Measurements from ENCODE around the gene CLCN3.

The CLCN3 gene

DNA sequence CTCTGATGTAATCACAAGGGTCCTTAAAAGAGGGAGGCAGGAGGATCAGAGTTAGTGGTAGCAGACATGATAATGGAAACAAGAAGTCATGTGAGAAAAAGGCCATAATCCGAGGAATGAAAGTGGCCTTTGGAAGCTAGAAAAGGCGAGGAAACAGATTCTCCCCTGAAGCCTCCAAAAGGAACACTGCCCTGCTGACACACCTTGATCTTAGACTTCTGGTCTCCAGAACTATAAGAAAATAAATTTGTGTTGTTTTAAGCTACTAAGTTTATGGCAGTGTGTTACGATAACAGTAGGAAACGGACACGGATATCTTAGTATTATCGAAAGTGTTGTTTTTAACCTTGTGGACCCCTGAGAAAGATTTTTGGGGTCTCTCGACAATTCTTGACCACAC is 24.4 kb downstream of the CLCN3 start:
- TF ChIP-seq, protein P1, sequence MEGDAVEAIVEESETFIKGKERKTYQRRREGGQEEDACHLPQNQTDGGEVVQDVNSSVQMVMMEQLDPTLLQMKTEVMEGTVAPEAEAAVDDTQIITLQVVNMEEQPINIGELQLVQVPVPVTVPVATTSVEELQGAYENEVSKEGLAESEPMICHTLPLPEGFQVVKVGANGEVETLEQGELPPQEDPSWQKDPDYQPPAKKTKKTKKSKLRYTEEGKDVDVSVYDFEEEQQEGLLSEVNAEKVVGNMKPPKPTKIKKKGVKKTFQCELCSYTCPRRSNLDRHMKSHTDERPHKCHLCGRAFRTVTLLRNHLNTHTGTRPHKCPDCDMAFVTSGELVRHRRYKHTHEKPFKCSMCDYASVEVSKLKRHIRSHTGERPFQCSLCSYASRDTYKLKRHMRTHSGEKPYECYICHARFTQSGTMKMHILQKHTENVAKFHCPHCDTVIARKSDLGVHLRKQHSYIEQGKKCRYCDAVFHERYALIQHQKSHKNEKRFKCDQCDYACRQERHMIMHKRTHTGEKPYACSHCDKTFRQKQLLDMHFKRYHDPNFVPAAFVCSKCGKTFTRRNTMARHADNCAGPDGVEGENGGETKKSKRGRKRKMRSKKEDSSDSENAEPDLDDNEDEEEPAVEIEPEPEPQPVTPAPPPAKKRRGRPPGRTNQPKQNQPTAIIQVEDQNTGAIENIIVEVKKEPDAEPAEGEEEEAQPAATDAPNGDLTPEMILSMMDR (IDR thresholded peaks at IDR 0.05; ENCODE audit: insufficient read depth, low read length, missing control alignments) = no peak
- CTCF ChIA-PET = no interaction called here
- no peak overlapping the region for H3K4me3 ChIP-seq (ENCODE audit: low read depth, low read length)
- POLR2A ChIA-PET = no interaction called here
- no peak for DNase-seq (ENCODE audit: low read depth, low spot score)

DNA sequence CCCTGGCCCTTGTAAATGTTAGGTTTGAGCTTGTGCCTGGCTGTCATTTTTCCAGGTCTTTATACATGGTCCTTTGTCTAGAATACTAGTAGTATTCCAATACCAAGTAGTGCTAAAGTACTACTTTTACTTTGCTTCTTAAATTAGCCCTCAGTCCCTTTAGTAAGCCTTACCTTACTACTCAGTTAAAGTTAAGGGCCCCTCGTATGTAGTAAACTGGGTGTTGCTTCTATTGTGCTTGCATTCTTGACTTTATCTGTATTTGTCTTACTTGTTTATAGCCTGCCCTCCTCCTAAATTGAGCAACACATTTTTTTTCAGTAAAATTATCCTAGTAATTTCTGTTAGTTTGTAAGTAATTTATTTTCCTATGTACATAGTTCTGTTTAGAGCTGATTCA is 25.2 kb downstream of the CLCN3 start:
- ChIA-PET CTCF (no interaction called here), POLR2A (no interaction called here)
- TF ChIP-seq, protein P1 (IDR thresholded peaks at IDR 0.05; ENCODE audit: insufficient read depth, low read length, missing control alignments) = no peak

DNA sequence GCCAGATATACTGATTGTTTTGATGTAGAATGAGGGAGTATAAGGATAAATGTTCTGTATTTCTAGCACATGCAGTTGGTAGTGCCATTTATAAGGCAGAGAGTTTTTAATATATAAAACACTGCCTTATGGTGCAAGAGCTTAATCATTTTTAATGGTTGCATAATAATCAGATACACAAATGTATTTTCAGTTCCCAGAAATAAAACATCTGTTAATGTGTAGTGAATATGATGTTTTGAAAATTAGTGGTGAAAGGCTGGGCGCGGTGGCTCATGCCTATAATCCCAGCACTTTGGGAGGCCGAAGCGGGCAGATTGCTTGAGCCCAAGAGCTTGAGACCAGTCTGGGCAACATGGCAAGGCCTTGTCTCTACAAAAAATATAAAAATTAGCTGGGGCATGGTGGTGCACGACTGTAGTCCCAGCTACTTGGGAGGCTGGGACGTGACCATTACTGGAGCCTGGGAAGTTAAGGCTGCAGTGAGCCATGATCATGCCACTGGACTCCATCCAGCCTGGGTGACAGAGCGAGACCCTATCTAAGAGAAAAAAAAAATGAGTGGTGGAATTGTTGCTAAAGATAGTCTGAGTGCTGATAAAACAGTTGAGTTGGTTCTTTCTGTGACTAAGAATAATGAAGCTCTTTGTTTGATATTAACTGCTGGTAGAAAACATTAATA is 29.3 kb downstream of the CLCN3 start:
- H3K4me3 ChIP-seq (ENCODE audit: low read depth, low read length) = no peak overlapping the region
- DNase-seq (ENCODE audit: low read depth, low spot score) = no peak
- ChIA-PET POLR2A (interaction anchor here (0.7 kb wide), 2 partner anchors 43 to 48 kb away, joined by 3 to 5 read pairs; no protein-coding TSS in a partner anchor), CTCF (interaction anchor here (2.1 kb wide), 1 partner anchor 9 kb away, joined by 6 read pairs; no protein-coding TSS in a partner anchor)
- TF ChIP-seq, protein P1 (IDR thresholded peaks at IDR 0.05; ENCODE audit: insufficient read depth, low read length, missing control alignments) = no peak

More for the DNA sequence above, 25.2 kb downstream of the CLCN3 start:
- DNase-seq (ENCODE audit: low read depth, low spot score) = no peak
- H3K4me3 ChIP-seq (ENCODE audit: low read depth, low read length) = no peak overlapping the region

DNA sequence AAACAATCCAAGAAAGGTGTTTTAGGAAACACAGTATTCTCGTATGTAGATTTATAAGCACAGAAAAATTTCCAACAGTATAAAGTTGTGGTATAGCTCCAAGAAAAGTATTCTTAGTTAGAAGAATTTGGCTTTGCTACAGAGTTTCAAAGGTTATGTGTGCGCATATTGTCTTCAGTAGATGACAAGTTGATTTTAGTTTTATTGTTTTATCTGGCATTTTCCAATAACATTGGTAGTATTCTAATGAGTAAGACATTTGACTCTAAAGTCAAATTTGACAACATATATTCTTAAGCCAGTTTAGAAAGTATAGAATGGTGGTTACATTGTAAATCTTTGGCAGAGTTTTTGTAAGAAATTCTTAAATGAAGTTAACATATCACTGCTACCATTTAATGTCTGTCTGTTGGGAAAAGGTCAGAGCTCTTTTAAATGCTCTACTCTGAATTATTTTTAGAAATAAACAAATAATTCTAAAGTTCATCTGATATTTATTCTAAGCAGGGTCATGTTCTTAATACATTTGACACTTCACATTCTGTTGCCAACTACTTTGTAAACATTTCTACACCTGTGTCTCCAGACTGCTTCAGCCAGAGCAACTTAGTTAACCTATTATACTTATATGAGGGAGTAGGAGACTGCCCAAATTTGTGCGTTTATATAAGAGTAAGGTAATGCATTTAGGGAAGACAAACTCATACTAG is 30.0 kb downstream of the CLCN3 start:
- TF ChIP-seq, protein P1 (IDR thresholded peaks at IDR 0.05; ENCODE audit: insufficient read depth, low read length, missing control alignments) = no peak
- ChIA-PET CTCF (interaction anchor here (2.1 kb wide), 1 partner anchor 8 kb away, joined by 6 read pairs; no protein-coding TSS in a partner anchor), POLR2A (interaction anchor here (0.7 kb wide), 1 partner anchor 47 kb away, joined by 3 read pairs; no protein-coding TSS in a partner anchor)
- no peak for DNase-seq (ENCODE audit: low read depth, low spot score)
- H3K4me3 ChIP-seq (ENCODE audit: low read depth, low read length) = no peak overlapping the region

DNA sequence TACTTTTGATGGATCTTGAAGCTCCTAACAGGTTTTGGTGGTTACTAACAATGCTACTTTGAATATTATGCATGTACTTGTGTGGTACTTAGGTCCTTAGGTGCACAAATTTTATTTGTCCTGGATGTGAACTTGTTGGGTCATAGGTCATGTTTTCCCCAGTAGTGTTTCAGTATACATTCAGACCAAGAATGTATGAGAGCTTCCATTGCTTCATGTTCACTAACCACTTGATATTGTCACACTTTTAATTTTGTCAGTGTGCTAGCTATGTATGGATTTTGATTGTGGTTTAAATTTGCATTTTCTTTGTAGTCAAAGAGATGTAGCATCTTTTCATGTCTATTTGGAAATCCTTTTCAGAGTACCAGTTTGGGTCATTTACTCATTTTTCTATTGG is 32.2 kb downstream of the CLCN3 start:
- DNase-seq (ENCODE audit: low read depth, low spot score) = no peak
- CTCF ChIA-PET = interaction anchor here (1.1 kb wide), 1 partner anchor 10 kb away, joined by 3 read pairs; no protein-coding TSS in a partner anchor
- POLR2A ChIA-PET = interaction anchor here (1.0 kb wide), 1 partner anchor 373 kb away, joined by 3 read pairs; the partner anchor contains the start of gene MFAP3L
- no peak overlapping the region for H3K4me3 ChIP-seq (ENCODE audit: low read depth, low read length)
- TF ChIP-seq, protein P1 (IDR thresholded peaks at IDR 0.05; ENCODE audit: insufficient read depth, low read length, missing control alignments) = no peak

DNA sequence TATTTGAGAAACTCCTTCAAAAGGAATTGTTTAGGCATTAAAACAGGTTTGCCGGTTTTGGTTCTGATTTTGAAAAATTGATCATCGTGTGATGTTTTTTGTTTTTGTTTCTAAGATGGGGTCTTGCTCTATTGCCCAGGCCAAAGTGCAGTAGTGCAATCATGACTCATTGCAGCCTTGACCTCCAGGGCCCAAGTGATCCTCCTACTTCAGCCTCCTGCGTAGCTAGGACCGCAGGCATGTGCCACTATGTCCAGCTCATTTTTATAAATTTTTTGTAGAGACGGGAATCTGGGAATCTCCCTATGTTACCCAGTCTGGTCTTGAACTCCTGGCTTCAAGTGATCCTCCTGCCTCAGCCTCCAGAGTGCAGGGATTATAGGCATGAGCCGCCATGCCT is 35.0 kb downstream of the CLCN3 start:
- no peak for DNase-seq (ENCODE audit: low read depth, low spot score)
- CTCF ChIA-PET = interaction anchor here (0.8 to 1.0 kb wide), 2 partner anchors 14 to 42 kb away, joined by 3 read pairs; no protein-coding TSS in a partner anchor

More for the DNA sequence above, 35.0 kb downstream of the CLCN3 start:
- POLR2A ChIA-PET = no interaction called here
- TF ChIP-seq, protein P1 (IDR thresholded peaks at IDR 0.05; ENCODE audit: insufficient read depth, low read length, missing control alignments) = no peak
- H3K4me3 ChIP-seq (ENCODE audit: low read depth, low read length) = no peak overlapping the region
